ENCODE data around the gene SGCD.
A peak's percentile ranks its signal among the peaks of the same experiment; 100 is the strongest.

SGCD gene

GRCh38 chr5:156471893-156472292 lies 144.9 kb downstream of the SGCD start:
- DNase-seq = no peak

- DNase-seq = no peak
These were observed 146.4 kb downstream of the SGCD start for GRCh38 chr5:156473269-156473908.

- no peak for DNase-seq
These were observed 147.3 kb downstream of the SGCD start for GRCh38 chr5:156474251-156474650.

GRCh38 chr5:156475182-156476157 lies 148.5 kb downstream of the SGCD start:
- no peak for DNase-seq

DNA sequence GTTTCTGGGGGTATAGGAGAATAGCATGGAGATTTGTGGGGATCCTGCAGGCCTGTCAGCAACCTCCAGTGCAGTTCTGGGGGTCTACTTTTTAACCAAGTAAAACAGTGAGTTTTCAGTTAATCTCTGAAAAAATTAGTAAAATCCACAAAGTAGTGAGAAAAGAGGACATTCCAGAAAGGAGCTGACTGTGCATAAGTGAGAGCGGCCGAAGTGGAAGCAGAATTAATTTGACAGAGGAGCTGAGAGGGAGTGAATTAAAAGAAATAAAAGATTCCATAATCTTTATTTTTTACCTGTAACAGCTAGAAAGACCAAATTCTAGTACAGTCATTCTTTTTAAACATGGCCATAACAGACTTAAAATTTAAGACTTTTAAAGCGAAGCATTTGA lies 149.2 kb downstream of the SGCD start:
- DNase-seq = no peak

GRCh38 chr5:156476678-156477077 lies 149.7 kb downstream of the SGCD start:
- no peak for DNase-seq

DNA sequence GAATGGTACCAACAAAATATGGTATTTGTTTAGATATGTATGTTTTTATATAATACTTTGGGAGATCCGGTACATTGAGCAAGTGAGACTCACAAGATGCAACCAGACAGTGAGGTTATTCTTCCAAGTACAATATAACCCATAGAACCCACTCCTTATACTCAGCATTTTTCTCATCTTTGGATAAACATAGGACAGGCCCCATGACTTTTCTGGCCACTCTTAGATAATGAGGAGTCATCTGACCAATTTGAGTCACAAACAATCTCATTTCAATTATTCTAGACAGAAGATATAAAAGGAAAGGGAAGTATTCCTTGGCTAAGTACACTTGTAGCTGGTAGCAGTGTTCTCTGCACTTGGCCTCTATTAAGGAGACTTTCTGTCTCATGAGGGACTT lies 150.2 kb downstream of the SGCD start:
- no peak for DNase-seq

GRCh38 chr5:156479849-156480248 lies 152.9 kb downstream of the SGCD start:
- DNase-seq = no peak

DNA sequence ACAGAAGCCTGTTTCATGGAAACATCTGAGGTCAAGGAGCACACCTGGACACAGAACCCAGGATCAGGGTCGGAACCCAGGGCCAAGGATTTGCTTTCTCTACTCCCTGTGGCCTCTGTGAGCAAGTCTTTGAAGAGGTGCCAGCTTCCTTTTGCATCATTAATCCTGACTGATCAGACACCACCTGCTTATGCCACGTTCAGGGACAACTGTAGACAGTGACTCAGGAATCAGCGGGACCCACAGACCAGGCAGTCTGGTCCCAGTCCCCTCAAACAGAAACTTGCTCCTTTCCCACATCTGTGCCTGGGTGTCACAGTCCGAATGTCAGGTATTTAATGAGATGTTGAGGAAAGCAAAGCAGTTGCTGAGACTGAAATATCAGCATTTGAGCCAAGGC lies 154.8 kb downstream of the SGCD start:
- no peak for DNase-seq

DNA sequence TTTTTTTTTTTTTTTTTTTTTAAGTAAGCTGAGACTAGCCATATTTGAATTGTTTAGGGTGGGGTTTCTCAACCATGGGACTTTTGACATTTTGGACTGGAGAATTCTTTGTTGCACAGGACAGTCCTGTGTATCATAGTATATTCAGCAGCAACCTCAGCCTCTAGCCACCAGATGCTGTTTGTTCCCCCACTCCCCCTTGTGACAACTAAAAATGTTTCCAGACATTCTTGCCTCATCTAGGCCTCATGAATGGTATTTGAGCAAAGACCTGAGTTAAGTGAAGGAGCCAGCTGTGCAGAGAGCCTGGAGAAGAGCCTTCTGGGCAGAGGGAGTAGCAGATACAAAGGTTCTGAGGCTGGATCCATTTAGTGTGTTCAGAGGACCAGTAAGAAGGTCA lies 155.9 kb downstream of the SGCD start:
- no peak for DNase-seq

DNA sequence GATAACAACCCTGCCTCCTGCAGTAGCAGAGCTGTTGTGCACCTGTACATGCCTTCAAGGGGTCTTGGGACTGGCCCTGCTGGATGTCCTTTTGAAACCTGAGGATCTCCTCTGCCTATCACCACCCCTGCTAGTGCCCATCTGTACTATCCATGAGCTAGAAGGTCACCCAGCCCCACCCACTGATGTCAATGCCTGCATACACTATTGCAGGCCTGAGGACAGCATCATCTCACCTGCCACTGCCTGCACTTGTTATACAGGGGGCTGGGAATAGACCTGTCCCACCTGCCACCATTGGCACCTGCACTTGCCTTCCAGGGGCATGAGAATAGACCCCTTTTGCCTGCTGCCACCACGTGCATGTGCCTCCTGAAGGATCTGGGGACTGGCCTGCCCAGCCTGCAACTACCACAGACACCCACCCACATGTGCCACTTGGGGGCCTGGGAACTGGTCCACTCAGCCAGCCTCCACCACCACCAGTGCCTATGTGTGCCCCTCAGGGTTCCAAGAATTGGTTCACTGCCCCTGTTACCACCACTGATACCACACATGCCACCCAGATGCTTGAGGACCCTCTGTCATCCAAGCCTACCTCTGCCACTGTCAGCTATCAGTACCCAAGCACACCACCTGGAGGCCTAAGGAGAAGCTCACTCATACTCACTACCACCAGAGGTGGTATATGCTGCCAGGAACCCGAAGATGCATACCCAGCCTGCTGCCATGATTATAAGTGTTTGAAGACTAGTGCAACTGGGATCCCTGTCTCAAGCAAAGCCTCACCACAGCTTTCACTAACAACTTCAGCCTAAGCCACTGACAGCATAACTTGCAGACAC lies 159.7 kb downstream of the SGCD start:
- DNase-seq = no peak

DNA sequence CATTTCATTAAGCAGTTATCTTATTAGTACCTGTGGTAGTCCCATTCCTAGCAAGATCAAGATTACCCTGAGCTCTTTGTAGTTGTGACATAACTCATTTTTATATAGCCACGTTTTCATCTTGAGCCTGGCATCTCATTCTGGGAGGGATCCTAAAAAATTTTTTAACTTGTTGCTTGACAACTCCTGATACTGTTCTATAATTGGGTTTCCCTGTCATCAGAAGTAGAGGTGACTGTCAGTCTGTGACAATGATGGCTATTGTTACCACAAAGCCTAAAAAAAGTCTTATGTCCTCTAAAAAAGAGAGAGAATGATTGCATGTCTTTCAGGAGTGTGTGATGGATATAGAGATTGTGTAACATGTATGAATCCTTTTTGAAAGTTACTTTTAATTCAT lies 164.8 kb downstream of the SGCD start:
- DNase-seq = no peak

DNA sequence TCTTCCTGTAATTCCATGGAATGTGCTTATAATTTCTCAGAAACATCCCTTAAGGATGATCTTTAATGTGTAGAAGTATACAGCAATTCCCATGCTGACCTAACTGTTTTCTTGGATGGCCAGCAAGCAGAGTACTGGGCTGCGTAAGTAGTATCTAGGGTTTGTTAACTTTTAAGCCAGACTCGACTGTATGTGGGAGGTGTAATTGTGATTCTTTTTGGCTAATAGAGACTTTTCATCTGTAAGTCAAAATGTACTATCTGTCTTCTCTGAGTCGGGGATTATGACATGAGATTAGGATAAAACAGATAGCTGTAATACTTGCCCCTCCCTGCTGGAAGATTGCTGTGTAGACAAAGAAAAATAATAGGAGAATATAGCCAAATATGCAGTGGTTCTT lies 169.3 kb downstream of the SGCD start:
- DNase-seq = no peak

GRCh38 chr5:156497804-156498208 lies 170.8 kb downstream of the SGCD start:
- DNase-seq = no peak

DNA sequence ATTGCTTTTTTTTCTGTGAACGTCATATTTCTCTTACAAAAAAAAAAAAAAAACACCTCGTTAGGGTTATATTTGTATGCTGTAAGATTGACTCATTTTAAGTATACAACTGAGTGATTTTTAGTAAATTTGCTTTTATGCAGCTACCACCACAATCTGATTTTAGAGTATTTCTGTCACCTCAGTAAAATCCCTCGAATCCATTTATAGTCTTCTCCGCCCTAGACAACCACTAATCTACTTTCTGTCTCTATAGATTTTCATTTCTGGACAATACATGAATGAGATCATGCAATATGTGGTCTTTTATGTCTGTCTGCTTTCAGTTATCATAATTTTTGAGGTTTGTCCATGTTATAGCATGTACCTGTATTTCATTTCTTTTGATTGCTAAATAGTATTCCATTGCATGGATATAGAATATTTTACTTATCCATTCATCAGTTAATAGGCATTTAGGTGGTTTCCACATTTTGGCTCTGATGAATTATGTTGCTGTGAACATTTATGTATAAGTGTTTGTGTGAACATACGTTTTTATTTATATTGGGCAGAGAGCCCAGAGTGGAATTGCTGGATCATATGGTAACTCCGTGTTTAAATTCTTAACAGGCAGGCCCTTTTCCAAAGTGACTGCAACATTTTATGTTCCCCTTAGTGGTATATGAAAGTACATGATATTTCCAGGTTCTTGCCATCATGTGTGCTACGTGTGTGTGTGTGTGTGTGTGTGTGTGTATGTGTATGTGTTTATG lies 171.4 kb downstream of the SGCD start:
- DNase-seq = no peak

- no peak for DNase-seq
These were observed 173.8 kb downstream of the SGCD start for GRCh38 chr5:156500755-156501154.

DNA sequence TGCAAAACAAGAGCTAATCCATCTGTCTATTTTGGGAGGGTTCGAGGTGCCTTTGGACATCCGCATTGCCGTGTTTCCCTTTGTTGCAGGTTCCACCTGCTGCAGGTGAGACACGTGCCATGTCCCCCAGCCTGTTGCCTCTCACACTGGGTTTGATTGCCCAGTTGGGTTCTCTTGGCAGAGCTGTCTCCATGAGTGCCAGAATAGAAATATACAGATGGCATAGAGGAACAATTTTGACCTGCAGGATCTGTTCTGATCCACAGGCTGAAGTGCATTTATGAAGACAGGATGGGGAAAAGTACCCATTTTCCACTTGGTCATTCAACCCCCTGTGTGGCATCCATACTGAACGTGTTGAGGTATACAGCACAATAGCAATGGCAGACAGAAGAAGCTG lies 178.1 kb downstream of the SGCD start:
- no peak for DNase-seq

- DNase-seq = peak; percentile 2
These were observed 186.3 kb downstream of the SGCD start for GRCh38 chr5:156513123-156513815.

GRCh38 chr5:156515121-156515520 lies 188.2 kb downstream of the SGCD start:
- no peak for DNase-seq

- no peak for DNase-seq
These were observed 188.9 kb downstream of the SGCD start for GRCh38 chr5:156515803-156516360.

DNA sequence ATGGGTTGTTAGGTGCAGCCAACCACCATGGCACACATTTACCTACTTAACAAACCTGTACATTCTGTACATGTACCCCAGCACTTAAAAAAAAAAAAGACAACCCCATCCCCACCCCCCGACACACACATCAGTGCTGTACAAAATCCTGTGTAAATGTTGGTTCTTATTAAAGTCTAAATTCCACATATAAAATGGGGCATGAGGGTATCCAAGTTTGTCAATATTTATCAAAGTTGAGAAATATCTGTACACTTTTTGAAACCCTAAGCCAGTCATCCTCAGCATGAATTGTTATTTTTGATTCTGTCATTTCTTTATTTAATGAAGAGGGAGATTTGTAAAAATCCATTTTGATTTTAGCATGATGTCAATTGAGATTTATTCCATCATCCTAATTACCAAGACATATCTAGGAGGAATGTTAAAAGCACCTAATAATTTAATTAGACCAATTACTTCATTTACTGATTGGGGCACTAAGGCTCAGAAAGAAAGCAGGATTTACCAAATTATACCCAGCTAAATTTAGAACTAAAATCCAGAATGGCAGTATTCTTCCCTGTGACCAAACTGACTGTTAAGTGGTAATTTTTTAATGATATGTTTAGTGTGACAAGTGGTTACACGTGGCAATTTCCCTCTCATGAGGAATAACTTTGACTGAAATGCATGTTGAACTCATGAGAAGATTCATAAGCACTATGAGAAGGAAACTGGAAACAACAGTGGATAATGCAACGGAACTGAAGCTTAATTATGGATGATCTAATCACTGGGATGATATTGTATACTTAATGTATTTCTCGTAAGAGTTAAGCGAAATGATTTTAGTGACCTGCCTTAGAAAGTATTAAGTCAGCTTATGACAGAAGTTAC lies 195.9 kb downstream of the SGCD start:
- no peak for DNase-seq
